Measurements from ENCODE around the gene MAP3K21. TPM values are rescaled to one million over a fixed set of nuclear protein-coding genes. Genes with fewer than 3 reads are reported as not detected.

The MAP3K21 gene
- total and polyA plus RNA-seq, 2 of the 8 experiments (the other 6 are each of a cell fraction or from before 2014, with no cell fraction given) = 21.2 to 21.8 TPM

- H2AK5ac ChIP-seq (ENCODE audit: low read depth, low read length) = no peak overlapping the region
- H3K18ac ChIP-seq (ENCODE audit: extremely low read depth, low read length) = no peak overlapping the region
- H4K20me1 ChIP-seq (replicated peaks in 1 of 2; ENCODE audit: control insufficient read depth in 1 of 2, insufficient read depth in 2 of 2, low read length in 2 of 2) = no peaks in the 10 kb centered on the region
- H2BK15ac ChIP-seq (ENCODE audit: low read length) = 0 out of 2 replicates have a peak overlapping the region, but pooled peaks have one; percentile 8
- ChIA-PET CTCF (ENCODE audit: partially characterized antibody) (interaction anchor here (1.3 kb wide), 1 partner anchor 17 kb away, joined by 4 read pairs; no protein-coding TSS in a partner anchor), POLR2A (ENCODE audit: partially characterized antibody) (no interaction called here)
- peaks cover 0 to 6% (median 2%) of the 10 kb centered on the region in 4 experiments; a peak in 6 of 7 replicates for H3K4me1 ChIP-seq (replicated peaks in 1 of 4; ENCODE audit: control insufficient read depth in 3 of 4, insufficient read depth in 4 of 4, low read length in 3 of 4)
- no peak overlapping the region for H3K4ac ChIP-seq (replicated peaks; ENCODE audit: insufficient read length, low read depth, low read length)
- no peak overlapping the region for H3K9ac ChIP-seq (replicated peaks in 1 of 4; ENCODE audit: extremely low read depth in 1 of 4, low read depth in 3 of 4, low read length in 3 of 4)
- TF ChIP-seq CTCF (IDR thresholded peaks at IDR 0.05; ENCODE audit: control extremely low read depth in 1 of 3, insufficient read depth in 1 of 3, low read depth in 1 of 3, low read length in 3 of 3) (peak in 2 of 3 experiments; percentile 8 to 21; a peak in 2 of 4 replicates), KDM5A (IDR thresholded peaks at IDR 0.05; ENCODE audit: low read length) (no peak), RAD21 (IDR thresholded peaks at IDR 0.05 in 1 of 2, conservative IDR thresholded peaks at IDR 0.05 in 1 of 2; ENCODE audit: low read depth in 2 of 2, low read length in 2 of 2) (peak in 1 of 2 experiments; percentile 21; a peak in 1 of 4 replicates)
- no peak overlapping the region for H3K23ac ChIP-seq (ENCODE audit: insufficient read length)
- no peaks in the 10 kb centered on the region for H3K36me3 ChIP-seq (ENCODE audit: control insufficient read depth in 2 of 4, insufficient read depth in 4 of 4, low read length in 3 of 4)
- H4K8ac ChIP-seq (ENCODE audit: extremely low read depth, insufficient read depth, low read length) = no peak overlapping the region
- H3K27ac ChIP-seq (ENCODE audit: low read depth, low read length) = no peak overlapping the region
- no peak overlapping the region for H3K4me2 ChIP-seq (ENCODE audit: insufficient read depth in 1 of 2, low read depth in 2 of 2, low read length in 2 of 2)
- 0 out of 4 replicates have a peak, but pooled peaks cover 0 to 3% of the 10 kb centered on the region in 2 experiments for H3K9me3 ChIP-seq (ENCODE audit: insufficient read depth in 2 of 2, low read depth in 1 of 2, low read length in 1 of 2)
- H3K4me3 ChIP-seq (ENCODE audit: extremely low read depth in 1 of 4, insufficient read depth in 2 of 4, low read depth in 3 of 4, low read length in 4 of 4) = no peak overlapping the region
- H4K5ac ChIP-seq (ENCODE audit: insufficient read length, low read depth, low read length) = no peak overlapping the region
- H4K91ac ChIP-seq (replicated peaks; ENCODE audit: insufficient read length, low read length) = no peak overlapping the region
- no peak overlapping the region for H2BK20ac ChIP-seq (ENCODE audit: low read length)
- DNase-seq (ENCODE audit: low read depth in 1 of 2, low spot score in 2 of 2) (no peak), FAIRE-seq (no peak)
- no peak overlapping the region for H3K14ac ChIP-seq (ENCODE audit: insufficient read length)
- no peak overlapping the region for H2AFZ ChIP-seq (ENCODE audit: low read length)
- H2BK120ac ChIP-seq (replicated peaks; ENCODE audit: low read depth, low read length) = no peak overlapping the region
- 74% methylated on average over 5 of the region's 5 CpGs; no CpG with 5 or more reads in 1 of the 2 experiments for WGBS, 2 experiments (ENCODE audit: extremely low coverage in 1 of 2, insufficient coverage in 1 of 2, insufficient read length in 1 of 2, insufficient replicate concordance in 2 of 2, low coverage in 1 of 2, low lambda C conversion rate in 2 of 2, missing lambda C conversion rate in 1 of 2)
- H3K79me2 ChIP-seq (ENCODE audit: control insufficient read depth in 1 of 2, insufficient read depth in 2 of 2, low read length in 2 of 2) = peaks cover 7 to 21% of the 10 kb centered on the region in 2 experiments
- H3K23me2 ChIP-seq (ENCODE audit: low read depth, low read length) = no peaks in the 10 kb centered on the region
- H3K27me3 ChIP-seq (replicated peaks in 1 of 4; ENCODE audit: control insufficient read depth in 3 of 4, extremely low read depth in 1 of 4, insufficient read depth in 3 of 4, low read length in 3 of 4) = no peaks in the 10 kb centered on the region
- H3K56ac ChIP-seq (replicated peaks; ENCODE audit: insufficient read length, low read depth, low read length) = no peak overlapping the region
- H3K79me1 ChIP-seq (ENCODE audit: low read depth, low read length) = no peaks in the 10 kb centered on the region
- H2BK12ac ChIP-seq (ENCODE audit: low read depth, low read length) = no peak overlapping the region
- H2BK5ac ChIP-seq (ENCODE audit: low read depth, low read length) = no peak overlapping the region
These were observed 28.1 kb upstream of the MAP3K21 start for GRCh38 chr1:233299450-233299849.

All from H1 (cell line).